ENCODE results near the gene RGS3.

Gene RGS3

DNA sequence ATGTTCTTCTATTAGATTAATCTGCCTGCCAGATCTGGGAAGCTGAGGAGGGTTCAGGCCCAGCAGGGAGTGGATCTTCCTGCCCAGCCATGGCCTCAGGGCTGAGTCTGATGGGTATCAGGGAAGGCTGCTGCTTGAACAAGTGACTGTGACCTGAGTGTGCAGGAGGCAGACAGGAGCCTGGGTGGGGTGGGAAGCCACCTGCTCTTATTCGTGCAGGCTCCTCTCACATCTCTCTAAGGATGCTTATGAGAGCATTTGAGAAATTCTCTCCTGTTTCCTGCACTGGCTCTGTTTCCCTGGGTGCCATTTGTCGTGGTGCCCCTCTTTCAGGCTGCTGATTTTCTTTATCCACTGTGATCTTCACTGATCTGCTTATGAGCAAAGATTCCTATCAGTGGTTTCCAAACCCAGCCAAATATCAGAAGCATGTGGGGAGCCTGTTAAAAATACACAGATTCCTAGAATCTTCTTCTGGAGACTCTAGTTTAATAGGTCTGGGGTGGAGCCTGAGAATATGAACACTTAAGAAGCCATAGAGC is 2.1 kb downstream of the RGS3 start:
- no peak for DNase-seq (ENCODE audit: low spot score)

DNA sequence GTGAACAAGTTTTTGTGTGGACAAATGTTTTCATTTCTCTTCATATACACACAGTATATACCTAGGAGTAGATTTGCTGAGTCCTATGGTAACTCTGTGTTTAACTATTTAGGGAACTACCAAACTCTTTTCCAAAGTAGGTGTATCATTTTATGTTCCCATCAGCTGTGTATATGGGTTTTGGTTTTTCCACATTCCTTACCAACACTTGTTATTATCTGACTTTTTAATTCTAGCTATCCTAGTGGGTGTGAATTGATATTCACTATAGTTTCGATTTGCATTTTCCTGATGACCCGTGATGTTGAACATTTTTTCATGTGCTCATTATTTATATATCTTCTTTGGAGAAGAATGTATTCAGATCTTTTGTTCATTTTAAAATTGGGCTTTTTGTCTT is 3.7 kb downstream of the RGS3 start:
- no peak for DNase-seq (ENCODE audit: low spot score)

DNA sequence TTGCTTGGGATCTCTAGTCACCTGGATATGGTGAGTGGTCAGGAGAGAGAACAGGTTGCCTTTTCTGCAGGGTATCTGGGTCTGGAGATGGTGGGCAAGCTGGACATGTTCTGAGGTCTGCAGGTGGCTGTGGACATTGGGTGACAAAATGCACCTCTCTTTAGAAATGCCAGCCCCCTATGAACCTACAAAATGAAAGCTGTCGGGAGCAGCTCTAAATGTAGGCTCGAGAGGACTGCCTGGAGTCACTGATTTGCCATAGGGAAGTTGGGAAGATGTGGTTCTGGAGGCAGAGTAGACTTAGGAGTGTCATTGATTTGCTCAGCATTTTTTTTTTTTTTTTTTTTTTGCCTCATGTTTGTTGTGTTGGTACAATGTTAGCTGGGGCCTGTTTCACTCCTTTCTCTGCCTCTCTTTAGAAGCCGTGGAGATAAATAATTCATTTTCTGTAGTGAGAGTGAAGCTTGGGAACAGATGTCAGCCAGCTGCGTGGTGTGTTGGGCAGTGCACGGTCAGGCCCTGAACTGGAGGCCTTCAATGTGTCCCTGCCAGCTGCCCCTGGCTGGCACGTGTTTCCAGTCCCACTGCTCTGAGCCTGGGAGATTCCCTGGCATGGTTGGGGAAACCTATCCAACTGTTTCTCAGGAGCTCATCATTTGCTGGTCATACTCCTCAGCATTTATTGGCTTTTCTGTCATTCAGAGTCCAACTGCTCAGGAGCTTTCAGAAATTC is 5.4 kb downstream of the RGS3 start:
- DNase-seq (ENCODE audit: low spot score) = no peak

- no peak for DNase-seq (ENCODE audit: low spot score)
Measured at GRCh38 chr9:113471143-113471542, 7.6 kb downstream of the RGS3 start.

DNA sequence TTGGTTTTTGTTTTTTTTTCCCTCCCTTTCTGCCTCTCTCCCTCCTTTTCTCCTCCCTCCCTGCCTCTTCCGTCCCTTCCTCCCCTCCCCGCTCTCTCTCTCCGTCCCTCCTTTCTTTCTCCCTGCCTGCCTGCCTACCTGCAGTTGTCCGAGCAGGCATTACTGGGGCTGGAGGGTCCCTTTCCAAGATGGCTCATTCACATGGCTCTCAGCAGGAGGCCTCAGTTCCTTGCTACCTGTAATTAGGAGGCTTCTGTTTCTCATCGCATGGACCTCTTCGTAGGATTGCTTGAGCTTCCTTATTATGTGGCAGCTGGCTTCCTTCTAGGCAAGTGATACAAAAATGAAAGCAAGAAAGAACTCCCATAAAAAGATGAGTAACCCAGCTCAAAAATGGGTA is 8.0 kb downstream of the RGS3 start:
- DNase-seq (ENCODE audit: low spot score) = no peak

GRCh38 chr9:113472199-113472598 is 8.7 kb downstream of the RGS3 start:
- no peak for DNase-seq (ENCODE audit: low spot score)

DNA sequence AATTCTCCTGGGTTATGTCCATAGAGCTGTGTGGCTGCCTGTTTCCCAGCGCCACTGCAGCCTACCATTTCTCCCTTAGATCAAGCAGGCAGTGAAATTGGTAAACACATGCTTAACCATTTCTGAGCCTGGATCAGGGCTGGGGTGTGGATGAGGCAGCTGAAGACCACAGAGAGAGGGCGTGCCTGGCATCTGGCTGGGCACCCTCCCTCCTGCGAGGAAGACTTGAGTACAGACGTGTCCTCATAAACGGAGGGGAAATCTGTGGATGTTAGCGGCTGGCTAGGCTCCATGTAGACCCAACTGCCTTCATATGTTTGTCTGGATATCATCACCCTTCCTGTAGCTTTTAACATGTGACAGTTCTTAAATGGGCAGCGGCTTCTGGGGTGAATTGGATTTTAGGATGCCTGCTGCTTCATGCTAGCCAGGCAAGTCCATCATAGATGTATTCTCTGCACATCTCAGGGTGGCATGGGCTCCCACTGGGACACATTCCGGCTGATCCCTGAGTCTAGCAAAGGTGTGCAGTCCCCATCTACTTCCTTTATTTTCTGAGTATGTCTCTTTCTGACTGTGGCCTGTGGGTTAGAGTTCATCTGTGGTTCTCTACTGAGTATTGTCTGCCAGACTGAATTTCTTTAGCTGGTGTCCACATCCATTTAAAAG is 11.0 kb downstream of the RGS3 start:
- DNase-seq (ENCODE audit: low spot score) = no peak

GRCh38 chr9:113475031-113475430 is 11.5 kb downstream of the RGS3 start:
- no peak for DNase-seq (ENCODE audit: low spot score)

DNA sequence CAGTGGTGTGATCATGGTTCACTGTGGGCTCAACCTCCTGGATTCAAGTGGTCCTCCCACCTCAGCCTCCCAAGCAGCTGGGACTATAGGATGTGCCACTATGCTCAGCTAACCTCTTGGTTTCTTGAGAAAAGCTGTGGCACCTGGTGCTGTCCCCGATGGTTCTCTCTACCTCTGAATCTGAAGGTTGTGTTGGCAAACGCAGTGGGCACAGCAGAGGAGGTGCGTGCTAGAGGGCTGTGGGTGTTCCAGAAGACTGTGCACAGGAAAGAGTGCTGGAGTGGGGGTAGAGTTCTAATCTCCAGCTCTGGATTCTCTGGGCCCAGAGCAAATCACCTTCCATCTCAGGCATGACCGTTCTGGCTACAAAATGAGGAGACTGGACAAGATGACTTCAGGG is 12.5 kb downstream of the RGS3 start:
- DNase-seq (ENCODE audit: low spot score) = no peak

- DNase-seq (ENCODE audit: low spot score) = no peak
Measured at GRCh38 chr9:113476511-113476916, 13.0 kb downstream of the RGS3 start.

DNA sequence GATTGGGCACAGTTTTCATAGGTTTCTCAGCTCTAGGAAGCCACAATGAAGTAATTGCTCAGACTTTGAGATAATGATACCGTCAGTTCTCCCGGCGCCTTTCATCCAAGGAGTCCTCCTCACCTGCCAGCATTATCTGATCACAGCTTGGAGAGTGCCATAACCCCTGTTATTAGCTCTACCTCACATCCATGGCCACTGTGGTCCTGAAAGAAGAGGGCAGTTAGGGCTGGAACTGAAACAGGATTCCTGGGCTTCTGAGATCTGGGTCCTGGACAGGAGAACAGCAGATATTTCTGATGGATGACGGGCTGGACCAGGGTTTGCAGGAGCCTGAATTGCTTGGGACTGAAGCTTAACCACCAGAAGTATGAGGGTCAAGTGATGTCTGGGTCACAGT is 13.5 kb downstream of the RGS3 start:
- no peak for DNase-seq (ENCODE audit: low spot score)

DNA sequence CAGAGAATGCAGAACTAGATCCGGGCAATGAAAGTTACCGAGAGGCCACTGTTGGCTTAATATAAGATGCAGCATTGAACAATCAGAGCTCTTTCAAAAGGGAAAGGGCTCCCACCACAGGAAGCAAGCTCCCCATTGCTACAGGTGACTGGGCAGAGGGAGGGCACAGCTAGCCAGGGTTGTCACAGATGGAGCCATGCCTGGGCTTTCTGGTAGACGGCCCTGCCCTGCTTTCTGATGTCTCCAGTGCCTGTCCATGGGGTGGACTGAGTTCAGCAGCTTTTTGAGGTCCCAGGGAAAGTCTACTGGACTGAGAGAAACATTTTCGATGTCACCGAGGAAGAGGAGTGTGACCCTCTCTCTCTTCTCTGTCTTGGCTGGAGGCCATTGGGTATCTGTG is 14.1 kb downstream of the RGS3 start:
- DNase-seq (ENCODE audit: low spot score) = no peak

GRCh38 chr9:113479174-113479621 is 15.7 kb downstream of the RGS3 start:
- DNase-seq (ENCODE audit: low spot score) = no peak

DNA sequence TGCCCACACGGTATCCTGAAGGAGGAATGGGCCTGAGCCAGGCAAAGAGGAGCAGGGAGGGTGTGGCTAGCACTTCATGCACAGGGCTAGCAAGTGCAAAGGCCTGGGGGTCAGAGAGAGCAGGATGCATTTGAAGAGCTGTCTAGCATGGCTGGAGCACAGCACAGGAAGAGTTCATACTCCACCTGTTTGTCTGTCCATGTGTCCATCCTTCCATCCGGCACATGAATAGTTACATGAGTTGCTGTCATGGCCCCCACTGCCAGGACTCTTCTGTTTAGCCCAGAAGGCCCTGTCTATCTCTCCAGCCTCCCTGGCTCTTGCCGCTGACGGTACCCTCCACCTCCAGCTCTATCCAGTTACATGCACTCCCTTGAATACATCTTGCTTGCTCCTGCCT is 17.1 kb downstream of the RGS3 start:
- DNase-seq (ENCODE audit: low spot score) = no peak

DNA sequence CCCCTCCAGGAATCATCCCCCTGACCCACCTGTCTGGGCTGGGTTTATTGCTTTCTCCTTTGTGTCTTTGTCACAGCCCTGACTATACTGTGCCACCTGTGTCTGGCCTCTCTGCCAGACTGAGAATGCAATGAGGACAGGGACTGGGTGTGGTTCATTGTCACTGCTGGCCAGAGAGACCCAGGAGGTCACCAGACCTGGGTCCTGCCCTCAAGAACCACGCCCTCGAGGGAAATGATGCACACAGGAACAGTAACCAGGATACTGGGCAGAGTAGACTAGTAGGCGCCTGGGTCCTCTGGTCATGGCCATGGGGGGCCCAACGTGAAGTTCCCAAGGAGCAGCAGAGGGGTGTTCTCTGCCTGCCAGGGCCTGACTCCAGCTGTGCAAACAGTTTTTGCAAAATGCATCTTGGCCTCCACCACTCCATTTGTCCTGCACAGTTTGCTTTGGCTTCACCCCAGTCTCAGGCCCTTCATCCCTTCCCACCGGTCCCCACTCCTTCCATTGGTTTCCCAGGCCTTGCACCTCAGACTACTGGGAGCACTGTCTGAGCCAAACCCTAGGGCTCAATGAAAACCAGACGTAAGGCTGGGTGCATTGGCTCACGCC is 17.8 kb downstream of the RGS3 start:
- no peak for DNase-seq (ENCODE audit: low spot score)

GRCh38 chr9:113482341-113482740 is 18.8 kb downstream of the RGS3 start:
- DNase-seq (ENCODE audit: low spot score) = no peak

DNA sequence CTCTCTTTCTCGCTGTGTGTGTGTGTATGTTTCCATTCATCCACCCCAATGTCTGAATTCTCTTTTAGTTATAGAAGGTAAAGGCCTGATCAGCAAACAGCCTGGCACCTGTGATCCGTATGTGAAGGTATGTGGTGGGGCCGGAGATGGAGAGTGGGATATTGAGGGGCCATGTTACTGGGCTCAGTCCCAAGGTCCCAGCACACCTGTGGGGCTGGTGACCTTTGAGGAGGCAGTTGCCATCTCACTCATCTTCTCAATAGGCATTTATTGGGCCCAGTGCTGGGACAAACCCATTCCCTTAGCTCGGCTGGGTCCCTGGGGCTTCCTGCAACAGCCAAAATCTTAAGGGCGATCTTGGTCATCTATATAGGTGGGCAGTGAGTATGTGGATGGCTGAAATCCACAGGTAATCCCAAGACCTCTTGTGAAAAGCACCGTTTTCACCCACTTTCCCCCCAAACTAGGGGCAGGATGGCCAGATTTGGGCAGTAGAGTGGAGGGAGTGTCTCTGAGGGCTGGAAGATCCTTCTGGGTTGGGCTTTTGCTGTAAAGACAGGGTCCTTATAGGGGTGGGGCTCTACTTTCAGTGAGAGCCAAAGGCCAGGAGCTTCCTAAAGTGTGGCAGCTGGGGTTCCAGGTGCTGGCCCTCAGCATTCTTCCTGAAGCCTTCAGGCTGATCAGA is 19.6 kb downstream of the RGS3 start:
- DNase-seq (ENCODE audit: low spot score) = no peak

- no peak for DNase-seq (ENCODE audit: low spot score)
Measured at GRCh38 chr9:113483676-113484257, 20.2 kb downstream of the RGS3 start.

- no peak for DNase-seq (ENCODE audit: low spot score)
Measured at GRCh38 chr9:113484258-113484730, 20.8 kb downstream of the RGS3 start.

DNA sequence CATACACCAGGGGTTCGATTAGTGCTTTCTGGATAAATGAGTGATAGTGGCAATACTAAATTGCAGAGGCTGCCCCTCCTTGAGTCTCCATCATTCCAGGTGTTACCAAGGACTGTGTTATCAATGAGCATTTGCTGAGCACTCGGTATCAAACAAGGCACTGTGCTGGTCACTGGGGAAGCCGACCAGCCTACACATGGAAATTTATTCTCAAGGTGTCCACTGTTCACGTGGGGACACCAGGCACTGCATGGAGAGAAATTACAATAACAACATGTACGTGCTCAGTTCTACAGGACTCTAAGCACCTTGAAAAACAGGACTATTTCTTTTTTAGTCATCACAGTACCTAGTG is 22.2 kb downstream of the RGS3 start:
- DNase-seq (ENCODE audit: low spot score) = no peak

DNA sequence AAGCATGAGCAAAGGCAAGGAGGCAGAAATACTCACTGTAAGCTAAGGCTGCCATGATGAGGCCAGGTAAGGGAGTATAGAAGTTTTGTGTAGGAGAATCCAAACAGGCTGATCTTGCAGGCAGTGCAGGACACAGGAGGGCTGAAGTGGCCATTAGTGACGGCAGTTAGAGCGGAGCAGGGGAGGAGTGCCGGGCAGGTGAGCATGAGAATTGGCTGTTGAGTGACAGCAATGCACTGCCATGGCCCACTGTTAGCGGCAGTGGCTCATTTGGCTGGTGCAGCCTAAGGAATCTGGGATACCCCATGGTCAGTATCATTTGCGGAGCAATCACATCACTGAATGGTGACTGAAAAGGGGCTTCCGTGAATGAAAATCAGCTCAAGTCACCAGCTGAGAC is 22.8 kb downstream of the RGS3 start:
- DNase-seq (ENCODE audit: low spot score) = no peak

GRCh38 chr9:113488071-113488470 is 24.5 kb downstream of the RGS3 start:
- DNase-seq (ENCODE audit: low spot score) = no peak
